GM19372 (cell line): ENCODE data around the gene OR7G3.

Experiments
- ATAC-seq: cut with Tn5 transposase; IDR thresholded peaks from one replicate; pipeline ENCODE4 v1.9.1; 2021; ENCODE audit warnings: mild to moderate bottlenecking, low read depth, moderate library complexity; ENCODE audit not compliant: unreplicated experiment

OR7G3 gene

GRCh38 chr19:9126900-9127405 is at the start of gene OR7G3:
Gene OR7G3, minus strand, starts transcription at chr19:9126950. Its CDS starts 0 bp downstream, at chr19:9126950.
- ATAC-seq: no peak

GRCh38 chr19:9175326-9175725 is 48.6 kb upstream of the OR7G3 start:
- no peak for ATAC-seq

GRCh38 chr19:9171393-9171991 is 44.7 kb upstream of the OR7G3 start:
- no peak for ATAC-seq

- no peak for ATAC-seq
Observed at GRCh38 chr19:9166846-9167245, 40.1 kb upstream of the OR7G3 start.

GRCh38 chr19:9165261-9165660 is 38.5 kb upstream of the OR7G3 start:
- no peak for ATAC-seq

- no peak for ATAC-seq
Observed at GRCh38 chr19:9161427-9161826, 34.7 kb upstream of the OR7G3 start.

- no peak for ATAC-seq
Observed at GRCh38 chr19:9159891-9160290, 33.1 kb upstream of the OR7G3 start.

GRCh38 chr19:9156304-9156703 is 29.6 kb upstream of the OR7G3 start:
- no peak for ATAC-seq

GRCh38 chr19:9155591-9155990 is 28.8 kb upstream of the OR7G3 start:
- ATAC-seq: no peak

- ATAC-seq: no peak
Observed at GRCh38 chr19:9151367-9151766, 24.6 kb upstream of the OR7G3 start.

- ATAC-seq: no peak
Observed at GRCh38 chr19:9150650-9151049, 23.9 kb upstream of the OR7G3 start.

- ATAC-seq: no peak
Observed at GRCh38 chr19:9149997-9150396, 23.2 kb upstream of the OR7G3 start.

- ATAC-seq: no peak
Observed at GRCh38 chr19:9148697-9149096, 21.9 kb upstream of the OR7G3 start.

GRCh38 chr19:9146882-9147281 is 20.1 kb upstream of the OR7G3 start:
- ATAC-seq: no peak

GRCh38 chr19:9144920-9145319 is 18.2 kb upstream of the OR7G3 start:
- ATAC-seq: no peak

- peak; percentile 90 for ATAC-seq
Observed at GRCh38 chr19:9140159-9140874, 13.6 kb upstream of the OR7G3 start, which contains the start of gene ZNF317. Gene ZNF317, plus strand, starts transcription at chr19:9140397. Its CDS starts 15,620 bp downstream, at chr19:9156017.

GRCh38 chr19:9139609-9140158 is 12.9 kb upstream of the OR7G3 start:
- no peak for ATAC-seq

GRCh38 chr19:9132422-9132821 is 5.7 kb upstream of the OR7G3 start:
- ATAC-seq: no peak

- ATAC-seq: no peak
Observed at GRCh38 chr19:9130965-9131364, 4.2 kb upstream of the OR7G3 start.

GRCh38 chr19:9128171-9128570 is 1.4 kb upstream of the OR7G3 start:
- ATAC-seq: no peak

- no peak for ATAC-seq
Observed at GRCh38 chr19:9116547-9116946, 10.2 kb downstream of the OR7G3 start.
